HepG2 (cell line): ENCODE measurements around the gene NUBPL. TPM values are rescaled to one million over a fixed set of nuclear protein-coding genes. Genes with fewer than 3 reads are reported as not detected.

Source experiments
- DNMT3B ChIP-seq: conservative IDR thresholded peaks from 2 replicates; pipeline ENCODE4 v1.6.1; 2016; ENCODE audit warnings: missing biosample characterization, control low read depth
- ETS1 ChIP-seq: sonication (generic); formaldehyde crosslinking; IDR thresholded peaks from 2 replicates; pipeline ENCODE4 v1.4.0; 2020; ENCODE audit warnings: missing genetic modification reagents
- GATAD1 ChIP-seq: IDR thresholded peaks from 2 replicates; pipeline ENCODE4 v1.6.1; 2016; ENCODE audit warnings: missing genetic modification reagents, missing compliant biosample characterization
- KAT2B ChIP-seq: fragments of 150-350 bp; IDR thresholded peaks from 2 replicates; pipeline ENCODE4 v1.6.1; 2014; ENCODE audit warnings: low read depth, low read length, borderline replicate concordance
- MLLT10 ChIP-seq: sonication (generic); formaldehyde crosslinking; IDR thresholded peaks from 2 replicates; pipeline ENCODE4 v1.4.0; 2020; ENCODE audit warnings: missing genetic modification reagents
- NCOR1 ChIP-seq: fragments of 200-600 bp; sonication (generic); IDR thresholded peaks from 2 replicates; pipeline ENCODE4 v1.7.0; 2017; ENCODE audit warnings: antibody characterized with exemption, low read length, borderline replicate concordance
- NFAT5 ChIP-seq: sonication (generic); formaldehyde crosslinking; IDR thresholded peaks from 2 replicates; pipeline ENCODE4 v1.4.0; 2020; ENCODE audit warnings: missing genetic modification reagents
- NFIB ChIP-seq: sonication (generic); formaldehyde crosslinking; IDR thresholded peaks from 2 replicates; pipeline ENCODE4 v1.9.0; 2021; ENCODE audit warnings: missing genetic modification reagents, mild to moderate bottlenecking, borderline replicate concordance
- PBX3 ChIP-seq: sonication (generic); formaldehyde crosslinking; IDR thresholded peaks from 2 replicates; pipeline ENCODE4 v1.8.1; 2023; ENCODE audit warnings: missing genetic modification reagents, inconsistent platforms, borderline replicate concordance
- PRPF4 ChIP-seq: fragments of 200-400 bp; formaldehyde crosslinking; IDR thresholded peaks from 2 replicates; pipeline ENCODE4 v1.6.1; 2016; ENCODE audit warnings: low read length, low read depth; ENCODE audit not compliant: poor library complexity, severe bottlenecking
- ZBTB4 ChIP-seq: sonication (generic); formaldehyde crosslinking; IDR thresholded peaks from 2 replicates; pipeline ENCODE4 v1.4.0; 2020; ENCODE audit warnings: missing genetic modification reagents, mild to moderate bottlenecking, borderline replicate concordance
- ZFP91 ChIP-seq: sonication (generic); formaldehyde crosslinking; IDR thresholded peaks from 2 replicates; pipeline ENCODE4 v1.9.0; 2022; ENCODE audit warnings: missing genetic modification reagents, mild to moderate bottlenecking, borderline replicate concordance
- ZMAT3 ChIP-seq: sonication (generic); formaldehyde crosslinking; conservative IDR thresholded peaks from 2 replicates; pipeline ENCODE4 v1.7.0; 2021; ENCODE audit warnings: missing genetic modification reagents
- ZNF143 ChIP-seq: sonication (generic); formaldehyde crosslinking; IDR thresholded peaks from 2 replicates; pipeline ENCODE4 v1.4.0; 2020; ENCODE audit warnings: missing genetic modification reagents
- ZNF83 ChIP-seq: sonication (generic); formaldehyde crosslinking; IDR thresholded peaks from 2 replicates; pipeline ENCODE4 v1.4.0; 2020; ENCODE audit warnings: missing genetic modification reagents, mild to moderate bottlenecking, borderline replicate concordance
- ZSCAN9 ChIP-seq: IDR thresholded peaks from 2 replicates; pipeline ENCODE4 v1.6.1; 2016; ENCODE audit warnings: borderline replicate concordance
- polyA plus RNA-seq, 8 experiments: library from polyadenylated mRNA; depleted of rRNA in 3 of 8; stranded (reverse) in 7 of 8; unstranded in 1 of 8; fragments of >200 nt; fragmentation: Illumina TruSeq in 4 of 8; extraction: Trizol in 4 of 8; gene quantifications; 2 replicates each; pipeline versions ENCODE4 v1.2.1 to v1.2.3, GENCODE V29; 2011 to 2016; ENCODE audit warnings: low read depth in 4 of 8, missing spikeins in 1 of 8, mixed read lengths in 1 of 8; ENCODE audit not compliant: insufficient read depth in 1 of 8
- total RNA-seq, 5 experiments: library from RNA; depleted of rRNA; stranded (reverse); fragments of >200 nt; fragmentation: Illumina TruSeq; extraction: Trizol; gene quantifications; 2 replicates each; pipeline ENCODE4 v1.2.3, GENCODE V29; 2016; ENCODE audit warnings: low read depth in 1 of 5

Gene NUBPL
- total and polyA plus RNA-seq, 2 of the 13 experiments (the other 11 are each of a cell fraction or from before 2014, with no cell fraction given), result 21.3 to 44.1 TPM

GRCh38 chr14:31561155-31561846, at the start of gene NUBPL (continued):
- TF ChIP-seq NFIB (CRISPR knock-in tag) (no peak), PBX3 (CRISPR knock-in tag) (peak; percentile 74; the same call in 1 of the 2 replicates), NFAT5 (CRISPR knock-in tag) (no peak), KAT2B (no peak), ZFP91 (CRISPR knock-in tag) (peak; percentile 97), NCOR1 (peak; percentile 19; the same call in 1 of the 2 replicates), GATAD1 (CRISPR knock-in tag) (peak; percentile 100), ZNF143 (CRISPR knock-in tag) (peak; percentile 92), ZBTB4 (CRISPR knock-in tag) (no peak; the same call in 1 of the 2 replicates), MLLT10 (CRISPR knock-in tag) (no peak), ZMAT3 (CRISPR knock-in tag) (peak; percentile 67; the same call in 1 of the 2 replicates), PRPF4 (no peak), ETS1 (CRISPR knock-in tag) (0 out of 2 replicates have a peak, but pooled peaks have one; percentile 75), ZNF83 (no peak; the same call in 1 of the 2 replicates), DNMT3B (CRISPR knock-in tag) (peak; percentile 98; the same call in 1 of the 2 replicates), ZSCAN9 (CRISPR knock-in tag) (peak; percentile 94)
